Measurements from ENCODE around the gene CYP2A6.

DNA sequence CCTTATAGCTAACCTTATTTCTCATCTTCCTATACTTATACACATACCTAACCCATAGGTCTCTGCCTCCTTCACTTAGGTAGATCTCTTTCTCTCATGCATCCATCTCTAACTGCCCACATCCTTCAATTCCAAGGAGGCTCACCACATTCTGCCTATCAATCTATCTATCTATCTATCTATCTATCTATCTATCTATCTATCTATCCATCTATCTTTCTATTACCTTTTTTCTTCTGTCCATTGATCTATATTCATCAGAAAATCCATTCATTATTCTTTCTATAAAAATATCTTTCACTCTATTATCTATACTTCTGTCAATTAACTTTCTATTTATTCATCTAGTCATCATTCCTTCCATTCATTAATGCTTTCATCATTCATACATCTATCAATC lies 42.9 kb upstream of the CYP2A6 start:
- TF ChIP-seq, protein P1, sequence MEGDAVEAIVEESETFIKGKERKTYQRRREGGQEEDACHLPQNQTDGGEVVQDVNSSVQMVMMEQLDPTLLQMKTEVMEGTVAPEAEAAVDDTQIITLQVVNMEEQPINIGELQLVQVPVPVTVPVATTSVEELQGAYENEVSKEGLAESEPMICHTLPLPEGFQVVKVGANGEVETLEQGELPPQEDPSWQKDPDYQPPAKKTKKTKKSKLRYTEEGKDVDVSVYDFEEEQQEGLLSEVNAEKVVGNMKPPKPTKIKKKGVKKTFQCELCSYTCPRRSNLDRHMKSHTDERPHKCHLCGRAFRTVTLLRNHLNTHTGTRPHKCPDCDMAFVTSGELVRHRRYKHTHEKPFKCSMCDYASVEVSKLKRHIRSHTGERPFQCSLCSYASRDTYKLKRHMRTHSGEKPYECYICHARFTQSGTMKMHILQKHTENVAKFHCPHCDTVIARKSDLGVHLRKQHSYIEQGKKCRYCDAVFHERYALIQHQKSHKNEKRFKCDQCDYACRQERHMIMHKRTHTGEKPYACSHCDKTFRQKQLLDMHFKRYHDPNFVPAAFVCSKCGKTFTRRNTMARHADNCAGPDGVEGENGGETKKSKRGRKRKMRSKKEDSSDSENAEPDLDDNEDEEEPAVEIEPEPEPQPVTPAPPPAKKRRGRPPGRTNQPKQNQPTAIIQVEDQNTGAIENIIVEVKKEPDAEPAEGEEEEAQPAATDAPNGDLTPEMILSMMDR (IDR thresholded peaks at IDR 0.05): no peak
- no peak for TF ChIP-seq POLR2A (IDR thresholded peaks at IDR 0.05)
